NT2/D1 (cell line): ENCODE measurements around the gene FEM1B.

Experiments used
- SUZ12 ChIP-seq: IDR thresholded peaks from 2 replicates; pipeline ENCODE4 v1.6.1; 2011; ENCODE audit not compliant: insufficient read length, insufficient read depth; ENCODE audit errors: extremely low read depth
- YY1 ChIP-seq: IDR thresholded peaks from 2 replicates; pipeline ENCODE4 v1.6.1; 2011; ENCODE audit not compliant: insufficient read length, insufficient read depth
- ZNF274 ChIP-seq: IDR thresholded peaks from 2 replicates; pipeline ENCODE4 v1.6.1; 2011; ENCODE audit warnings: mild to moderate bottlenecking, low read depth, low read length

- no peak for TF ChIP-seq YY1
- no peak for TF ChIP-seq SUZ12
- no peak for TF ChIP-seq ZNF274
Measured at GRCh38 chr15:68278345-68278594, 725 bp downstream of the FEM1B start.
